ENCODE data around the gene ELAC1.

GRCh38 chr18:50926521-50926920 lies 41.3 kb upstream of the ELAC1 start:
- TF ChIP-seq CTCF (IDR thresholded peaks at IDR 0.05) (no peak), POLR2A (IDR thresholded peaks at IDR 0.05) (no peak)
